CD14-positive monocyte (primary cell): Measurements from ENCODE around the gene GLB1L. TPM values are rescaled to one million over a fixed set of nuclear protein-coding genes. Genes with fewer than 3 reads are reported as not detected.

ENCODE experiments used
- DNase-seq, 3 donors: peaks; one replicate each; pipeline ENCODE4 v3.0.0-alpha.2; 2011 to 2022
- H2AFZ ChIP-seq: 2 replicates; pipeline ENCODE4 v1.6.0; 2012; ENCODE audit warnings: mild to moderate bottlenecking, low read depth, low read length, inconsistent platforms; ENCODE audit not compliant: insufficient read depth, poor library complexity, severe bottlenecking
- H3K27ac ChIP-seq, 2 donors: 1 replicate in 1 of 2; 2 replicates in 1 of 2; pipeline ENCODE4 v1.5.1; 2012 to 2013; ENCODE audit warnings: low read length in 2 of 2, control low read depth in 1 of 2, inconsistent platforms in 1 of 2, low read depth in 1 of 2, mild to moderate bottlenecking in 1 of 2
- H3K27me3 ChIP-seq, 2 donors: one replicate each; pipeline versions ENCODE4 v1.6.0 to v1.6.1; 2011 to 2013; ENCODE audit warnings: low read length in 2 of 2; ENCODE audit not compliant: control insufficient read depth in 2 of 2, insufficient read depth in 2 of 2
- H3K36me3 ChIP-seq, 2 donors: replicated peaks in 1 of 2; 1 replicate in 1 of 2; 2 replicates in 1 of 2; pipeline versions ENCODE4 v1.5.1 to v1.6.1; 2012 to 2013; ENCODE audit warnings: low read length in 2 of 2, control low read depth in 1 of 2, inconsistent platforms in 1 of 2, mild to moderate bottlenecking in 1 of 2; ENCODE audit not compliant: insufficient read depth in 2 of 2, control insufficient read depth in 1 of 2
- H3K4me1 ChIP-seq, 2 donors: 1 replicate in 1 of 2; 2 replicates in 1 of 2; pipeline versions ENCODE4 v1.5.1 to v1.6.1; 2012 to 2013; ENCODE audit warnings: low read length in 2 of 2, control low read depth in 1 of 2, inconsistent platforms in 1 of 2, mild to moderate bottlenecking in 1 of 2, moderate library complexity in 1 of 2; ENCODE audit not compliant: insufficient read depth in 2 of 2, control insufficient read depth in 1 of 2
- H3K4me2 ChIP-seq: replicated peaks from 2 replicates; pipeline ENCODE3; 2012; ENCODE audit warnings: low read length, moderate library complexity, mild to moderate bottlenecking; ENCODE audit not compliant: poor library complexity, severe bottlenecking; ENCODE audit errors: extremely low read depth
- H3K4me3 ChIP-seq, 3 experiments: fragments of 200-600 bp in 1 of 3; sonication (generic) in 1 of 3; replicated peaks in 1 of 3; 1 replicate in 2 of 3; 2 replicates in 1 of 3; pipeline ENCODE4 v1.5.1; 2011 to 2013; ENCODE audit warnings: low read length in 3 of 3, mild to moderate bottlenecking in 3 of 3, control low read depth in 2 of 3, low read depth in 2 of 3, inconsistent platforms in 1 of 3, moderate library complexity in 1 of 3
- H3K79me2 ChIP-seq: 2 replicates; pipeline ENCODE4 v1.6.0; 2012; ENCODE audit warnings: mild to moderate bottlenecking, control low read depth, inconsistent platforms, low read length, moderate library complexity; ENCODE audit not compliant: insufficient read depth
- H3K9ac ChIP-seq: 2 replicates; pipeline ENCODE4 v1.6.0; 2017; ENCODE audit warnings: low read length, mild to moderate bottlenecking; ENCODE audit not compliant: insufficient read depth, poor library complexity, severe bottlenecking
- H3K9me3 ChIP-seq, 2 donors: replicated peaks in 1 of 2; 1 replicate in 1 of 2; 2 replicates in 1 of 2; pipeline versions ENCODE4 v1.5.1 to v1.6.1; 2012 to 2013; ENCODE audit warnings: low read length in 2 of 2, control low read depth in 1 of 2; ENCODE audit not compliant: control insufficient read depth in 1 of 2, insufficient read depth in 1 of 2
- H4K20me1 ChIP-seq: 2 replicates; pipeline ENCODE4 v1.6.0; 2012; ENCODE audit warnings: mild to moderate bottlenecking, low read length, control low read depth, moderate library complexity; ENCODE audit not compliant: insufficient read depth
- H3K27ac Mint-ChIP-seq, 7 donors: one replicate each; pipeline ENCODE4 v1.8.0; 2020; ENCODE audit warnings: mild to moderate bottlenecking in 7 of 7, mixed read lengths in 7 of 7, moderate library complexity in 6 of 7, inconsistent platforms in 2 of 7
- H3K27me3 Mint-ChIP-seq, 3 donors: one replicate each; pipeline ENCODE4 v1.8.0; 2021 to 2022; ENCODE audit warnings: low read depth in 3 of 3, mild to moderate bottlenecking in 3 of 3, mixed read lengths in 3 of 3, moderate library complexity in 3 of 3, inconsistent platforms in 1 of 3
- H3K36me3 Mint-ChIP-seq, 2 donors: one replicate each; pipeline ENCODE4 v1.8.0; 2020; ENCODE audit warnings: mixed read lengths in 2 of 2, inconsistent platforms in 1 of 2, mild to moderate bottlenecking in 1 of 2
- H3K4me1 Mint-ChIP-seq: one replicate; pipeline ENCODE4 v1.8.0; 2020; ENCODE audit warnings: mild to moderate bottlenecking, mixed read lengths
- H3K4me3 Mint-ChIP-seq, 2 donors: one replicate each; pipeline ENCODE4 v1.8.0; 2020; ENCODE audit warnings: mild to moderate bottlenecking in 2 of 2, mixed read lengths in 2 of 2, moderate library complexity in 1 of 2
- H3K9me3 Mint-ChIP-seq, 7 donors: one replicate each; pipeline ENCODE4 v1.8.0; 2020 to 2022; ENCODE audit warnings: mixed read lengths in 7 of 7, mild to moderate bottlenecking in 6 of 7, moderate library complexity in 6 of 7, inconsistent platforms in 2 of 7
- CTCF ChIP-seq: fragments of 200-600 bp; IDR thresholded peaks from one replicate; pipeline ENCODE4 v1.8.0; 2022; ENCODE audit warnings: antibody characterized with exemption, mild to moderate bottlenecking
- WGBS: methylation state at CpG from one replicate; pipeline ENCODE4 v1.1.5; 2013; ENCODE audit warnings: missing lambda C conversion rate; ENCODE audit not compliant: insufficient coverage; 5-methylcytosine and 5-hydroxymethylcytosine counted together
- intact Hi-C, 2 donors: fragments of 100-400 bp; cut with micrococcal nuclease; formaldehyde crosslinking; loops; one replicate each; pipeline versions ENCODE4 v1.15.0 to v1.15.1; 2023
- polyA plus RNA-seq, 3 donors: library from polyadenylated mRNA; depleted of rRNA in 1 of 3; unstranded in 2 of 3; stranded (reverse) in 1 of 3; fragments of 300-500 nt in 2 of 3; fragments of >200 nt in 1 of 3; fragmentation: Illumina TruSeq in 2 of 3; gene quantifications; 1 replicate in 2 of 3; 2 replicates in 1 of 3; pipeline ENCODE4 v1.2.3, GENCODE V29; 2012 to 2021

GLB1L gene
- polyA plus RNA-seq, 3 donors: 4.0 to 11.7 (median 7.7) TPM

DNA sequence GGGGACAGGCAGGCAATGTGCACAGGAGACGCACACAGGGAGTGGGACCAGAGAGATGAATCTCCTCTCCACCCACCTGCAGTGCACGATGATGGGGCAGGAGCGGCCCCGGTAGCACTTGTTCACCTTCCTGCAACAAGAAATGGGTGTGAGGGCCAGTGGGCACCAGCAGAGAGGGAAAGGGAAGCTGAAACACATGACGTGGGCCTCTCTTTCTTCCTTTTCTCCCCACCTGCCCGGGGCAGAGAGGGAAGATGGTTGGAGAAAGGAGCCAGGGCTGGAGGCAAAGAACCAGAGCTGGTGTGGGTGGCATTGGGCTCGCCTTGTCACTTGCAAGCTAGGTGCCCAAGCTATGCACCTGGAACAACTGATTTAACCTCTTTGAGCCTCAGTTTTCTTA, 46.1 kb upstream of the GLB1L start:
- WGBS: no CpG with 5 or more reads among the region's 7 CpGs
- DNase-seq: no peak
- Mint-ChIP-seq H3K36me3 (peaks cover 0 to 3% of the 10 kb centered on the region in 2 donors), H3K4me1 (peaks cover 11% of the 10 kb centered on the region), H3K27ac (peak overlapping the region in 1 of 7 donors; percentile 46), H3K9me3 (peaks cover 0 to 7% (median 1%) of the 10 kb centered on the region in 7 donors), H3K4me3 (no peak overlapping the region), H3K27me3 (peaks cover 21 to 42% (median 28%) of the 10 kb centered on the region in 3 donors)
- Histone ChIP-seq H3K4me3 (no peak overlapping the region), H3K9ac (no peak overlapping the region), H3K27me3 (peaks cover 0 to 15% of the 10 kb centered on the region in 2 donors), H4K20me1 (no peaks in the 10 kb centered on the region), H3K27ac (no peak overlapping the region), H3K36me3 (peaks cover 0 to 3% of the 10 kb centered on the region in 2 donors), H3K4me1 (peaks cover 10 to 15% of the 10 kb centered on the region in 2 donors), H2AFZ (no peak overlapping the region), H3K79me2 (no peaks in the 10 kb centered on the region), H3K9me3 (no peaks in the 10 kb centered on the region), H3K4me2 (no peak overlapping the region)
- intact Hi-C loops: no loop called here
- TF ChIP-seq CTCF: no peak

DNA sequence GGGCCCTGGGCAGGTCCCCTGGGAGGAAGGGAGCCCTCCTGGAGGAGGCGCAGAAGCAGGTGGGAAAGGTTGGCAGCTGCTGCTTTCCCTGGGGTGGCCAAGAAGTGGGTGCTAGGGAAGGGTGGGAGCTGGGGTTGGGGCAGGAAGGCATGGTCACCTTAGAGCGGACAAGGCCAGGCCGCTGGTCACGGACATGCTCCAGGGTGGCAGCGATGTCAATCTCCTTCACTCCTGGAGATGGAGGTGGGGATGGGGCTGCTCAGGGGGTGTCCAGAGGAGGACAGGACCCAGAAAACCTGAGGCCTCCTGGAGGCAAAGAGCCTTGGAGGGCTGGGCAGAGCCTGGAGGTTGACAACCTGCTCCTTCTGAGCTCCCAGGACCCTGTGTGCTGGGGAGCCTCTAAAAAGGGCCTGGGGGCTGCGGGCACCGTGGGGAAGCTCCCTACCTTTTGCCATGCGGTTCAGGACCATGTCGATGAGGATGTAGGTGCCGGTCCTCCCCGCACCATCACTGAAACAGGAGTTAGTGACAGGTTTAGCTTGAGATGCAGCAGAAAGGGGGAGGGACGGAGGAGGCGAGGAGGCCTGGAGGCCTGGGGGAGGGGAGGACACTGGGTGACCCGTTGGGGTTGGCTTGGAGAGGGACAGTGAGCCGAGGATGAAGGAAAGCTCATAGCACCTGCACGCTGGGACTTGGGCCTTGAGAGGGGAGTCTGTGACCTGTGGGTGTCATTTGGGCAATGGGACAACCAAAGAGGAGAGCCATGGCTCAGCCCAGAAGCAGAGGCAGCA, 45.3 kb upstream of the GLB1L start:
- DNase-seq: no peak

More for the DNA sequence above, 45.3 kb upstream of the GLB1L start:
- Histone ChIP-seq H3K79me2 (no peaks in the 10 kb centered on the region), H3K27me3 (peaks cover 0 to 15% of the 10 kb centered on the region in 2 donors), H3K9ac (no peak overlapping the region), H3K36me3 (peaks cover 3 to 6% of the 10 kb centered on the region in 2 donors), H2AFZ (no peak overlapping the region), H3K4me3 (no peak overlapping the region), H3K9me3 (no peaks in the 10 kb centered on the region), H3K4me1 (peaks cover 10 to 15% of the 10 kb centered on the region in 2 donors), H4K20me1 (peaks cover 1% of the 10 kb centered on the region), H3K4me2 (no peak overlapping the region), H3K27ac (no peak overlapping the region)
- H3K9me3 Mint-ChIP-seq: peaks cover 0 to 5% (median 1%) of the 10 kb centered on the region in 7 donors
- H3K27me3 Mint-ChIP-seq: peaks cover 15 to 36% (median 24%) of the 10 kb centered on the region in 3 donors
- peaks cover 11% of the 10 kb centered on the region for H3K4me1 Mint-ChIP-seq
- no peak for TF ChIP-seq CTCF
- no peak overlapping the region for H3K4me3 Mint-ChIP-seq
- peak overlapping the region in 1 of 7 donors; percentile 28 for H3K27ac Mint-ChIP-seq
- 94% methylated on average over 16 of the region's 16 CpGs for WGBS
- intact Hi-C loops: no loop called here
- H3K36me3 Mint-ChIP-seq: peaks cover 6 to 8% of the 10 kb centered on the region in 2 donors
